GM21825 (cell line): ENCODE measurements around the gene STRN.

Experiments
- ATAC-seq: cut with Tn5 transposase; IDR thresholded peaks from one replicate; pipeline ENCODE4 v1.9.1; 2021; ENCODE audit warnings: mild to moderate bottlenecking, moderate library complexity; ENCODE audit not compliant: unreplicated experiment

Gene STRN

GRCh38 chr2:36798724-36799123, 167.6 kb downstream of the STRN start:
- ATAC-seq = no peak

- ATAC-seq = no peak
Observed at GRCh38 chr2:36797324-36798070, 168.8 kb downstream of the STRN start.
